ENCODE measurements around the gene THBS1.

THBS1 gene

GRCh38 chr15:39592500-39592899, 11.6 kb downstream of the THBS1 start:
- TF ChIP-seq CTCF (IDR thresholded peaks at IDR 0.05; ENCODE audit: borderline replicate concordance, insufficient read depth, low read depth, low read length), result no peak
- H3K4me3 ChIP-seq (ENCODE audit: low read depth, low read length), result no peak overlapping the region

- H3K4me3 ChIP-seq (ENCODE audit: low read depth, low read length), result no peak overlapping the region
- no peak for TF ChIP-seq CTCF (IDR thresholded peaks at IDR 0.05; ENCODE audit: borderline replicate concordance, insufficient read depth, low read depth, low read length)
These were observed 12.3 kb downstream of the THBS1 start for GRCh38 chr15:39593071-39593655.

GRCh38 chr15:39593656-39594445, 13.0 kb downstream of the THBS1 start:
- no peak for TF ChIP-seq CTCF (IDR thresholded peaks at IDR 0.05; ENCODE audit: borderline replicate concordance, insufficient read depth, low read depth, low read length)

GRCh38 chr15:39594446-39595337, 13.8 kb downstream of the THBS1 start:
- TF ChIP-seq CTCF (IDR thresholded peaks at IDR 0.05; ENCODE audit: borderline replicate concordance, insufficient read depth, low read depth, low read length), result no peak
- no peak overlapping the region for H3K4me3 ChIP-seq (ENCODE audit: low read depth, low read length)

More at GRCh38 chr15:39593656-39594445, 13.0 kb downstream of the THBS1 start:
- H3K4me3 ChIP-seq (ENCODE audit: low read depth, low read length), result no peak overlapping the region

- no peak overlapping the region for H3K4me3 ChIP-seq (ENCODE audit: low read depth, low read length)
These were observed 14.7 kb downstream of the THBS1 start for GRCh38 chr15:39595338-39596221.

More at GRCh38 chr15:39595338-39596221, 14.7 kb downstream of the THBS1 start:
- TF ChIP-seq CTCF (IDR thresholded peaks at IDR 0.05; ENCODE audit: borderline replicate concordance, insufficient read depth, low read depth, low read length), result no peak
